Measurements from ENCODE around the gene TEX12.

TEX12 gene

GRCh38 chr11:112213753-112214152 lies 46.6 kb downstream of the TEX12 start:
- no peak for DNase-seq

- DNase-seq, result no peak
Measured at GRCh38 chr11:112215621-112216020, 48.4 kb downstream of the TEX12 start.

- no peak for DNase-seq
Measured at GRCh38 chr11:112216561-112217105, 49.5 kb downstream of the TEX12 start.

- DNase-seq, result no peak
Measured at GRCh38 chr11:112219476-112220232, 52.5 kb downstream of the TEX12 start.

GRCh38 chr11:112221274-112221835 lies 54.2 kb downstream of the TEX12 start:
- DNase-seq, result no peak
